ENCODE data around the gene FABP3.

DNA sequence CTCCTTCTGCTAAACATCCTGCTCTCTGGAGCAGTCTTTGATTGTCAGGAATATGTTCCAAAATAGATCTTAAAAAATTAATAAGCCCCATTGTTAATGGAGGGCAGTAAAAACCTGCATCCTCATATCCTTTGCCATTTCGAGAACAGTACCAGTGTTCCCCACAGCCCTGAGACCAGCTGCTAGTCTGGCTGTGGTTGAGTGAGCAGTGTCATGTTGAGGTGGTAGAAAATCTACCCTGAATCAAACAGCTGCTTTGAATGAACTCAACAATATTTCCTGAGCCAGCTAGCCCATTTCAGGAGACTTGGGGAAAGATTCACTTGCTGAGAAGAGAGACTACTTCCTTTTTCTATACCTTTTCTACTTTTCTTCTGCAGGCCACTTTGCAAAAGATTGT, 24.4 kb downstream of the FABP3 start:
- TF ChIP-seq RAD21 (IDR thresholded peaks at IDR 0.05; ENCODE audit: low read length) (no peak), POLR2A (IDR thresholded peaks at IDR 0.05; ENCODE audit: low read depth, low read length) (no peak), FOS (IDR thresholded peaks at IDR 0.05; ENCODE audit: low read depth, low read length) (no peak), SMC3 (IDR thresholded peaks at IDR 0.05; ENCODE audit: low read depth, low read length) (no peak), RFX5 (IDR thresholded peaks at IDR 0.05; ENCODE audit: low read depth, low read length) (no peak), MAZ (IDR thresholded peaks at IDR 0.05; ENCODE audit: borderline replicate concordance, low read depth, low read length) (no peak)
- TF ChIP-seq, protein P1, sequence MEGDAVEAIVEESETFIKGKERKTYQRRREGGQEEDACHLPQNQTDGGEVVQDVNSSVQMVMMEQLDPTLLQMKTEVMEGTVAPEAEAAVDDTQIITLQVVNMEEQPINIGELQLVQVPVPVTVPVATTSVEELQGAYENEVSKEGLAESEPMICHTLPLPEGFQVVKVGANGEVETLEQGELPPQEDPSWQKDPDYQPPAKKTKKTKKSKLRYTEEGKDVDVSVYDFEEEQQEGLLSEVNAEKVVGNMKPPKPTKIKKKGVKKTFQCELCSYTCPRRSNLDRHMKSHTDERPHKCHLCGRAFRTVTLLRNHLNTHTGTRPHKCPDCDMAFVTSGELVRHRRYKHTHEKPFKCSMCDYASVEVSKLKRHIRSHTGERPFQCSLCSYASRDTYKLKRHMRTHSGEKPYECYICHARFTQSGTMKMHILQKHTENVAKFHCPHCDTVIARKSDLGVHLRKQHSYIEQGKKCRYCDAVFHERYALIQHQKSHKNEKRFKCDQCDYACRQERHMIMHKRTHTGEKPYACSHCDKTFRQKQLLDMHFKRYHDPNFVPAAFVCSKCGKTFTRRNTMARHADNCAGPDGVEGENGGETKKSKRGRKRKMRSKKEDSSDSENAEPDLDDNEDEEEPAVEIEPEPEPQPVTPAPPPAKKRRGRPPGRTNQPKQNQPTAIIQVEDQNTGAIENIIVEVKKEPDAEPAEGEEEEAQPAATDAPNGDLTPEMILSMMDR (conservative IDR thresholded peaks at IDR 0.05; ENCODE audit: low read depth, low read length): no peak
- TF ChIP-seq, protein P2, sequence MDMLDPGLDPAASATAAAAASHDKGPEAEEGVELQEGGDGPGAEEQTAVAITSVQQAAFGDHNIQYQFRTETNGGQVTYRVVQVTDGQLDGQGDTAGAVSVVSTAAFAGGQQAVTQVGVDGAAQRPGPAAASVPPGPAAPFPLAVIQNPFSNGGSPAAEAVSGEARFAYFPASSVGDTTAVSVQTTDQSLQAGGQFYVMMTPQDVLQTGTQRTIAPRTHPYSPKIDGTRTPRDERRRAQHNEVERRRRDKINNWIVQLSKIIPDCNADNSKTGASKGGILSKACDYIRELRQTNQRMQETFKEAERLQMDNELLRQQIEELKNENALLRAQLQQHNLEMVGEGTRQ (IDR thresholded peaks at IDR 0.05; ENCODE audit: low read depth, low read length): no peak

Measured in IMR-90 (cell line).